ENCODE measurements around the gene C3. TPM values are rescaled to one million over a fixed set of nuclear protein-coding genes. Genes with fewer than 3 reads are reported as not detected.
"Not testable (repeated sequence)": the region's sequence is repeated elsewhere in the genome, so short reads cannot be mapped to it uniquely, and the experiment has no call there.

C3 gene
- polyA plus RNA-seq, 1 donor (not counting 4 experiments of a cell fraction or from before 2014, with no cell fraction given): 10.7 TPM

GRCh38 chr19:6656390-6656789, 64.1 kb downstream of the C3 start:
- H4K20me1 ChIP-seq (ENCODE audit: control insufficient read depth, extremely low read depth, insufficient read depth, low read length); H3K4me1 ChIP-seq (ENCODE audit: control insufficient read depth, extremely low read depth, insufficient read depth, low read length); H3K36me3 ChIP-seq (ENCODE audit: control insufficient read depth in 2 of 2, extremely low read depth in 1 of 2, insufficient read depth in 2 of 2, low read length in 2 of 2); H3K9me3 ChIP-seq (ENCODE audit: control insufficient read depth, low read depth, low read length); FAIRE-seq; dilution Hi-C loops (cut with MboI; ENCODE audit: extremely low pct_ligation_motif_present, low sequenced_read_pairs); H3K9me1 ChIP-seq (ENCODE audit: control insufficient read depth, extremely low read depth, insufficient read depth, low read length); H3K79me2 ChIP-seq (ENCODE audit: control insufficient read depth, insufficient read depth, low read length); H3K4me2 ChIP-seq (ENCODE audit: control insufficient read depth, extremely low read depth, insufficient read depth, low read depth, low read length); DNase-seq (ENCODE audit: low read depth, low spot score); H3K9ac ChIP-seq (ENCODE audit: control insufficient read depth, extremely low read depth, insufficient read depth, low read length); H2AFZ ChIP-seq (ENCODE audit: control insufficient read depth, low read length); H3K4me3 ChIP-seq (ENCODE audit: control insufficient read depth in 2 of 3, extremely low read depth in 1 of 3, insufficient read depth in 2 of 3, low read depth in 1 of 3, low read length in 3 of 3); H3K27ac ChIP-seq (ENCODE audit: control insufficient read depth, insufficient read depth, low read length): not testable (repeated sequence)
- H3K27me3 ChIP-seq (ENCODE audit: control insufficient read depth, extremely low read depth, insufficient read depth, low read length): peaks cover 14% of the 10 kb centered on the region

GRCh38 chr19:6654347-6655310, 65.8 kb downstream of the C3 start:
- no peak for DNase-seq (ENCODE audit: low read depth, low spot score)
- H3K4me2 ChIP-seq (ENCODE audit: control insufficient read depth, extremely low read depth, insufficient read depth, low read depth, low read length): no peak overlapping the region
- H3K9ac ChIP-seq (ENCODE audit: control insufficient read depth, extremely low read depth, insufficient read depth, low read length): no peak overlapping the region
- H3K27me3 ChIP-seq (ENCODE audit: control insufficient read depth, extremely low read depth, insufficient read depth, low read length): no peaks in the 10 kb centered on the region
- no peaks in the 10 kb centered on the region for H3K4me1 ChIP-seq (ENCODE audit: control insufficient read depth, extremely low read depth, insufficient read depth, low read length)
- no peaks in the 10 kb centered on the region for H4K20me1 ChIP-seq (ENCODE audit: control insufficient read depth, extremely low read depth, insufficient read depth, low read length)
- dilution Hi-C loops (cut with MboI; ENCODE audit: extremely low pct_ligation_motif_present, low sequenced_read_pairs): no loop called here
- no peaks in the 10 kb centered on the region for H3K79me2 ChIP-seq (ENCODE audit: control insufficient read depth, insufficient read depth, low read length)
- H3K27ac ChIP-seq (ENCODE audit: control insufficient read depth, insufficient read depth, low read length): no peak overlapping the region
- H3K4me3 ChIP-seq (ENCODE audit: control insufficient read depth in 2 of 3, extremely low read depth in 1 of 3, insufficient read depth in 2 of 3, low read depth in 1 of 3, low read length in 3 of 3): no peak overlapping the region
- no peak overlapping the region for H2AFZ ChIP-seq (ENCODE audit: control insufficient read depth, low read length)
- TF ChIP-seq CTCF (optimal IDR thresholded peaks at IDR 0.05 in 1 of 3, IDR thresholded peaks at IDR 0.05 in 1 of 3, conservative IDR thresholded peaks at IDR 0.05 in 1 of 3; ENCODE audit: extremely low read depth in 1 of 3, insufficient read depth in 2 of 3, low read length in 3 of 3) (no peak), EZH2 (IDR thresholded peaks at IDR 0.05; ENCODE audit: low read length) (no peak)
- H3K9me1 ChIP-seq (ENCODE audit: control insufficient read depth, extremely low read depth, insufficient read depth, low read length): no peaks in the 10 kb centered on the region
- no peak for FAIRE-seq
- H3K9me3 ChIP-seq (ENCODE audit: control insufficient read depth, low read depth, low read length): no peaks in the 10 kb centered on the region
- H3K36me3 ChIP-seq (ENCODE audit: control insufficient read depth in 2 of 2, extremely low read depth in 1 of 2, insufficient read depth in 2 of 2, low read length in 2 of 2): no peaks in the 10 kb centered on the region

Measured in keratinocyte (primary cell).